Midbrain (tissue), 1 donor: ENCODE data around the gene FAM151A.

Experiments
- DNase-seq: peaks from one replicate; lab custom pipeline; 2025; lab: John Stamatoyannopoulos, UW

The FAM151A gene

DNA sequence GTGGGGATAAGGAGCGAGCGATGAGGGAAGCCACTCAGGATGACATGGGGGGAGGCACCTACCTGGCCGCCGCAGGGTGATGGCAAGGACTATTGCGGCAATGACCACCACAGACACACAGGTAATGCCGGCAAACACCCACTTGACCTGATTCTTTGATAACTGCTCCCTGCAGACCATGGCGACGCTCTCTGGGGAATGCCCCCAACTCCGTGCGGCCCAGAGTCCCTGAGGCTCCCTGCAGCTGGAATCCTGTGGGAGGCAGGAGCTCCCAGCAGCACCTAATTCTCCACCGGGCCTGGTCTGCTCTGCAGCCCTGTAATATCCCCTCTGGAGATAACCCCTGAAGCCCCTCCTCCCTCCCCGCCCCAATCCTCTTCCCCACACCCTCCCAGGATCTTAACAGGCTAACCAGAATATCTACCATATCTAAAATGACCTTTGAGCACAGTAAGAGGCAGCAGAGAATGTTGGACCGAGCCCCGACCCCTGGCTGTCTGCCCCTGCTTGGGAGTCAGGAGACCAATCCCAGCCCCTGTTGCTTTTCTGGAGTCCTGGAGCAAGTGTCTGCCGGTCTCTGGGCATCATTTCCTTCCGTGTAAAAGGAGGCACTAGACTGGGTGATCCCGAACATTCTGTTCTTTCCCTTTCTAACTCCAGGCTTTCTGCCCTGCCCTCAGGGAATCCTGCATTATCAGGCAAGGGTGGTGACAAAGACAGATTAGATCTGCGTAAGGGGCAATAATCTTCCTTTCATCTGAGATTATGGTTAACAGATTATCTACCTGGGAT, at the start of gene FAM151A:
Gene FAM151A, minus strand, starts transcription at position 310 of the 792 bp plus-strand sequence. Its CDS starts 130 bp downstream, at position 180.
- no peak for DNase-seq

DNA sequence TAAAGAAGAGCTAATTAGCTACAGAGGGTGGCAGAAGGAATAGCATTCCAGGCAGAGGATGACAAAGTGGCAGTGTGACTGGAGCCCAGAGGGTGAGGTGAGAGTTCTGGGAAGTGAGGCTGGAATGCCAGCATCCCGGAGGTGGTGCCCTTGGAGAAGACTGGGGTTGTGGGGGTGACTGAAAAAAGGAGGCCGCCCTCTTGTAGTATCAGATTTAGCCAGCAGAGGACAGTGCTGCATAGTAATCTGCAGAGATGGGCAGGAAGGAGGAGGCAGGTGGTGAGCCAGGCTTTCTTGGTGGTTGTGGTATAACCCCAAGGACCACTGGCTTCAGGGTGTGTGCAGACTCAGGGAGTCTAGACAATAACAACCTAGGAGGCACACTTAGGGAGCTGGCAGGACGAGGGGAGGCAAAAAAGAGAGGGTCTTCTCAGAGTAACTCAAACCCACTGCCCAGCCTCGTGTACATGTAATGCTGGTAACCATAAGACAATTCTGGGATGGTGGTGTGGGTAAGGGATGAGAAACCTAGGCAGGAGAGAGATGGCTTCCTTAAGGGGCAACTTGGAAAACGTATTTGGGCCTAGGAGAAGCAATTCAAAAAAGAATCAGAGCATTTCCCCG, 48.8 kb upstream of the FAM151A start:
- DNase-seq, result no peak

DNA sequence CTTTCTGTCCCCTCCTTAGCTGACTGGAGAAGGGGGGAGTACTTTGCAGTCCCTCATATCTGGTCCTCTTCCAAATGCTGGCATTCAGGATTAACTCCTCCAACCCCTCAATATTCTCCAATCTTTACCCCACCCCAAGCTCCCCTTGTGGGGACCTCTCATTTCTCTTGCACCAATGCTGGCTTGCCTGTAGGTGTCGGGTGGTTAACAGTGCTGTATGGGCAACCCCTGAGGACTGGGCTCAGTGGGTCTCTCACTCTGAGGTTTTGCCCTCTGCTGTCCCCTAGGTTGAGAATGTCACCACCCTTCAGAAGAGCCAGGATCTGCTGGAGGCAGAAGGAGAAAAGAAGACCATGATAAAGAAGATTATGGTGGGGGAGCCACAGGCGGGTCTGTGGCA, 45.2 kb upstream of the FAM151A start:
- no peak for DNase-seq

GRCh38 chr1:54667797-54668196, 44.5 kb upstream of the FAM151A start:
- no peak for DNase-seq

DNA sequence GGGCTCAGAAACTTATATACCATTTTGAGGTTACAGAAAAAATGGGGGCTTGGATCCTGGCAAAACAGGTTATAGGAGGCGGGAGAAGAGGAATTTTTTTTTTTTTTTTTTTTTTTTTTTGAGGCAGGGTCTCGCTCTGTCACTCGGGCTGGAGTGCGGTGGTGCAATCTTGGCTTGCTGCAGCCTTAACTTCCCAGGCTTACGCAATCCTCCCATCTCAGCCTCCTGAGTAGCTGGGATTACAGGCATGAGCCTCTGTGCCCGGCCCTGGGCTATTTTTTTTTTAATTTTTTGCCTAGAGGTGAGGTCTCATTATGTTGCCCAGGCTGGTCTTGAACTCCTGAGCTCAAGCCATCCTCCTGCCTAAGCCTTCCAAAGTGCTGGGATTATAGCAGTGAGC, 43.0 kb upstream of the FAM151A start:
- DNase-seq, result no peak

GRCh38 chr1:54665852-54666251, 42.5 kb upstream of the FAM151A start:
- no peak for DNase-seq

- DNase-seq, result no peak
Measured at GRCh38 chr1:54664364-54664763, 41.0 kb upstream of the FAM151A start.

DNA sequence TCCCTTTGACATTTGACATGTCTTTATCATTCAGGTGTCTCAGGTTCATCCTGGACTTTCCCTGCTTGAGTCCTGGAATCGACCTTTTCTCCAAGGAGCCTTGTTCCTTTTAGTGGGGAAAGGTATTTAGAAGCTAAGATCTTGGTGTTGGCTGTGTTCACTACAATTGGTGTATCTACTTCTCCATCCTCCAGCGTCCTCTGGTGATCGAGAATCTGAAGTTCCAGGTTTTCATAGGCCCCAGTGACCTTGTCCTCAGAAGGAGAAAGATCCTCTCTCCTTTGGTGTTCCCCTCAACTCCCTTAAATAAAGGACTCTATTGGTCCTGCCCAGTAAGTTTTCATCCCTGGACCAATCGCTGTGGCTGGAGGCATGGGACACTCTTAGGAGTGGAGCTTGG, 40.4 kb upstream of the FAM151A start:
- no peak for DNase-seq

- DNase-seq, result no peak
Measured at GRCh38 chr1:54658164-54658913, 35.0 kb upstream of the FAM151A start.

DNA sequence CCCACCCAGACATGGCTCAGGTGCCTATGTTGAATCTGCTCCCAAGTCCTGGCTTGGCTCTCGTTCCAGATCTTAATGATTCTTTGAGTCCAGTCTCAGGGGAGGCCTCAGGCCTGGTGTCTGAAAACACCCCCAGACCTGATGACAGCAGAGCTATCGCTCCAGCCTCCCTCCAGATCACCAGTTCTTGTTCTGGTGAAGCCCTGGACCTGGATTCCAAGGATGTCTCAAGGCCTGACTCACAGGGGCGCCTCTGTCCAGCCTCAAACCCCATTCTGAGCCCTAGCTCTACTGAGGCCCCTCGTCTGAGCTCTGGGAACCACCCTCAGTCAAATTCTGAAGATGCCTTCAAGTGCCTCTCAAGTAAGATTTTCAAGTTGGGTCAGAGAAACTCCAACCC, 29.7 kb upstream of the FAM151A start:
- DNase-seq, result no peak

DNA sequence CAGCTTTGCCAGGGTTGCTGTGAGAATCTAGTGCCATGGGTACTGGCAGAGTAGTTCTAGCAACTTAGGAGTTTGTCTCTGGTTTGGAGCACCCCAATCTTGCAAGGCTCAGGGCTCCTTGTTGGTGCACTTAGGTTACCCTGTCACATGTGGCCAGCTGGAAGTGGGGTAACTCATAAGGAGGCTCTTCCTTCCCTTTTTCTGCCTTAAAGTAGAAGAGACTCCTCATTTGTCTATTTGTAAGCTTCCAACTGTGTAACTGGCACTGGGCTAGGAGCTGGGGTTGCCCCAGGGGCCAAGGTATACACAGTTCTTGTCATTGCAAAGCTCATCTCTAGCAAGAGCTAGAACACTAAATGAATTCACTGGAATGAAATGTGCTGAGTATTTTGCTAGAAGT, 28.8 kb upstream of the FAM151A start:
- DNase-seq, result no peak

GRCh38 chr1:54651608-54652007, 28.3 kb upstream of the FAM151A start:
- DNase-seq, result no peak

DNA sequence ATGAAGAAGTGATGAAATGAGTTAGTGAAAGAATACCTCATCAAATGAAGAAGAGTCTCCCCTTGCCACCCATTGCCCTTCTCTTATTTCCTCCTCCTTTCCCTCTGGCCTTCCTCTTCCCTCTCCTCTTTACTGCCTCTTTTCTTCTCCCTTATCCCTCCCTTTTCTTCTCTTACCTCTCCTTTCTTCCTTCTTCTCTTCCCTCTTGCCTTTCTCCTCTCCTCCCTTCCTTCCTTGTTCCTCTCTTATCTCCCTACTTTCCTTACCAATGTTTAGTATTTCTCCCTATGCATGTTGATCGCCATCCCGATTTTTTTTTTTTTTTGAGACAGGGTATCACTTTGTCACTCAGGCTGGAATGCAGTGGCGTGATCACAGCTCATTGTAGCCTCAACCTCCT, 27.1 kb upstream of the FAM151A start:
- no peak for DNase-seq

GRCh38 chr1:54649921-54650320, 26.6 kb upstream of the FAM151A start:
- no peak for DNase-seq

DNA sequence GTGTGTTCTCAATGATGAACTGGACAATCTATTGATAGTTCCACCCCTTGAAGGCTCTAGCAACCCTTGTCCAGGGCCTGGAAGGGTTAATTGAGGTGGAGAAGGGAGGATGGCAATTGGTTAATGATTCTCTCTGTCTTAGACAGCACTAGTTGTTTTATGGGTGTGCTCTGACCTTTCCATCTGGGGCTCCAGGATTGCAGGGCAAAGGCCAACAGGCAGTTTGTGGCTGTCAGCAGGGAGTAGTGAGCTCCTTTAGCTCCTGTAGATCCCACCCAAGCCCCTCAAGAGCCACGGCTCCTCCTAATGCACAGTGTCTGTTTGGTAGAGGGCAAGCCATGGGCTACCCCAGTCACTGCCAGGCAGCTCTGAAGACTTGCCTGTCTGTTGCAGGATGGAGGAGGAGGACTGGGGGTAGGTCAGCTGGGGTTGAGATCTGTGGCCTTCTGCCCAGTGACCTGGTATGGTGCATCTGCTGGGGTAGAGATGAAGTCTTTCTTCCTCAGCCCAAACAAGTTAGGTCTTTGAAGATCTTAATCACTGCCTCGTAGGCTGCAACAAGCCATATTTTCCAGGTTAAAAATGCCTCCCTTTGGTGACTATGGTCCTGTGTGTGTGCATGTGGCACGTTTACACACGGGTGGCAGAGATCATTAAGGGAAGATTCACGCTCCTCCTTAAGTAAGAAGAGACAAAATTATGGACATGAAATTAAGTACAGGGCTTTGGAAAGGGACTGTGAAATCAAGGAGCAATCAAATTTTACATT, 26.0 kb upstream of the FAM151A start:
- no peak for DNase-seq

DNA sequence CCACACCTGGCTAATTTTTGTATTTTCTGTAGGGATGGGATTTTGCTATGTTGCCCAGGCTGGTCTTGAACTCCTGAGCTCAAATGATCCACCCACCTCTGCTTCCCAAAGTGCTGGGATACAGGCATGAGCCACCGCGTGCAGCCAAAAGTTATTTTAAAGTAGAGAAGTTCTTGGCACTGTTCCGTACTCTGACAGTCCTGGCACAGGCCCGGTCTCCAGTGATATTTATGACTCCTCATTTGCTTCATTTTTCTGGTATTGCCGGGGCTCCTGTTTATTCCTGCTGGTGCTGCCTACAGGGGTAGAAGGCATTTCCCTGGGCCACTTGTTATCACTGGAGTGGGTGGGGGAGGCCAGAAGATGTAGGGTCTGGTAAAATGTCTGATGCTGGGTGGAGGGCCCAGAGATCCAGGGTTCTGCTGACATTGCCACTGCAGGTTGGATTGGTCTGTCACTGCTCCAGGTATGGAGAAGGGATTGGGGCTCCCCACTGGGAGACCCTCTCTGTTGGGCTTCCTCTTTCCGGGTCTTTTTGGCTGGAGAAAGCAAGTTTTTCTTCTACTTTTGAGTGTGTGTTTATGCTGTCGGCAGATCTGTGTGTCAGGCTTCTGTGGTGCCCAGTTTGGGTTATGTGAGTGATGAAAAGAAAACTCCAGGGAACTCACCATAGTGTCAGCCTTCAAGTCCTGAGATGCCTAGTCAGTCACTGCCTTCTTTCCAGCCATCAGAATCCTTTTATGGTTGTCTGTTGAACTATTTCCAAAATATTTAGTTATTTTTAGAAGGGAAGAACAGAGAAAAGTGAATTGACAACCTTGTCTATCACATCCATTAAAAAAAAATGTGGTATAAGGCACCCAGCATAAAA, 22.7 kb upstream of the FAM151A start:
- DNase-seq, result no peak

- no peak for DNase-seq
Measured at GRCh38 chr1:54643736-54644135, 20.4 kb upstream of the FAM151A start.

- no peak for DNase-seq
Measured at GRCh38 chr1:54640863-54641836, 17.8 kb upstream of the FAM151A start, which contains the start of gene MROH7. TSS of gene MROH7 (plus strand) at chr1:54641786. CDS start at chr1:54652927, 11,141 bp downstream.

DNA sequence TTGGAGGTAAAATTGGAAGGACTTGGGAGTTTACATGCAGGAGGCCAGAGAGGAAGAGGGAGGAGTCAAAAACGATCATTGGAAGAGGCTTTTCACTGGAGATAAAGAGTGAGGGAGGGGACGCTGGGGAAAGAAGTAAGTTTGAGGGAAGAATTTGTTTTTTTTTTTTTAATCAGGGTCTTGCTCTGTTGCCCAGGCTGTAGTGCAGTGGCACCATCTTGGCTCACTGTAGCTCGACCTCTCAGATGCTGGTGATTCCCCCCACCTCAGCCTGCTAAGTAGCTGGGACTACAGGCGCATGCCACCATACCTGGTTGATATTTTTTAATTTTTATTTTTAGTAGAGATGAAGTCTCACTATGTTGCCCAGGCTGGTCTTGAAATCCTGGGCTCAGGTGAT, 17.0 kb upstream of the FAM151A start:
- no peak for DNase-seq
